GM18498 (cell line): ENCODE data around the gene TMEM52B.

Experiments used
- ATAC-seq: cut with Tn5 transposase; IDR thresholded peaks from one replicate; pipeline ENCODE4 v1.9.1; 2021; ENCODE audit warnings: mild to moderate bottlenecking, moderate library complexity; ENCODE audit not compliant: unreplicated experiment

Gene TMEM52B

DNA sequence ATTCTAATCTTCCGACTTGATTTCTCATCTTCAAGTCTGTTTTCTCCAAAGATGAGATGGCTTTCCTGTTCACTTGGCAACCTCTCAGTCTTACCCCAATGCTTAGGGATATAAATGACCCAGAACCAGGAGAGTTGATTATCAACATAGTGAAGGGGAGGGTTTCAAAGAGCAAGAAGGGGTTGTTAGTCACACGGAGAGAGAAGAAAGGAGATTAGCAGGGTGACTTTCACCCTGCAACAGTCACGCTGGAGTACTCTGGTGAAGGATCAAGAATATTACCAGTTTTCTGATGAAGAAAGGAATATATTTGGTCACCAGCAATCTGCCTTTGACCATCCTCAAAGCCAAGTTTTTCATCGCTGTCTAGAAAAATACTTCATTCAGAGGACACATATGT lies at the start of gene TMEM52B:
Gene TMEM52B (plus strand): TSS at position 212 of the 400 bp plus-strand sequence. CDS start 543 bp downstream, outside the sequence.
- ATAC-seq = no peak

DNA sequence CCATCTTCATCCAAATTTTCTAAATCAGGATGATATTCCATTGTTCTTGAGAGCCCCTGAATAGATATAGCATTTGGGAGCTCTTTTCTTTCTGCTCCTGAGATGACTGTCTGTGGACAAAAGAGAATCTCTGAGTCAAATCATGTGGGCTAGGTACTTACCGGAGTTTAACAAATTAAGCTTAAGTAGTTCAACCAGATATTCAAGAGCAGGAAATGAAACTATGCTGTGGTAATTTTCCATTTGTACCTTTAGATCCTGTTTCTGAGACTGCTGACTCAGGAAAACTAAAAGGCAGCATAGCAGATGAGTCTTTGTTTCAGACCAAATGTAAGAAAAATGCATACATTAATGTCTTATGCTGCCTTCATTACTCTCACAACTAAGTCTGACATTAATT lies 48.8 kb upstream of the TMEM52B start, which contains the start of gene CLEC7A:
Gene CLEC7A (minus strand): TSS at position 158 of the 400 bp plus-strand sequence. CDS start 117 bp downstream, at position 41.
- ATAC-seq = no peak

DNA sequence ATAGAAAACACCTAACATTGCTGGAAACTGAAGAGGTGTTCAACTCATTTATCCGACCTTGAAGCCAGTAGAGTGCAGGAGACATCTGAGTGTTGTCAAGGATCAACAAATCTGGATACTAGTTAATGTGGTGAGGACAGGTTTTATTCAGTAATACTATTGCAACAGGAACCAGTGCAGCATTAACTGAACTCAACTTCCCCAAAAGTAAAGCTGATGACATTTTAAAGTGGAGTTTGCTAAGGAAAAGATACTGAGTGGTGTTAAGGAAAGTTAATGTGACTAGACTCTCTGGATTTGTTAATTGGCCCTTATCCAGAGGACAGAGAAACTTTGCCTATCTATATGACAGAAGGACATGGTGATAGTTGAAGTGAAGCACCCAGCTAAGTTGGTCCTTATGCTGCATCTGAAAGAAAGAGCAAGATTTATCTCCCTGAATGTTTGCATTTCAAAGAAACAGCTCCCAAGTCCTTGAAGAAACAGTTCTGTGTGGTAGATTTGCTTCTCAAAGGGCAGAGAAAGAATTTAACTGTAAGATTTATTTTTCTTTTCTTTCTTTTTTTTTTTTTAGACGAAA lies 47.6 kb upstream of the TMEM52B start:
- no peak for ATAC-seq

DNA sequence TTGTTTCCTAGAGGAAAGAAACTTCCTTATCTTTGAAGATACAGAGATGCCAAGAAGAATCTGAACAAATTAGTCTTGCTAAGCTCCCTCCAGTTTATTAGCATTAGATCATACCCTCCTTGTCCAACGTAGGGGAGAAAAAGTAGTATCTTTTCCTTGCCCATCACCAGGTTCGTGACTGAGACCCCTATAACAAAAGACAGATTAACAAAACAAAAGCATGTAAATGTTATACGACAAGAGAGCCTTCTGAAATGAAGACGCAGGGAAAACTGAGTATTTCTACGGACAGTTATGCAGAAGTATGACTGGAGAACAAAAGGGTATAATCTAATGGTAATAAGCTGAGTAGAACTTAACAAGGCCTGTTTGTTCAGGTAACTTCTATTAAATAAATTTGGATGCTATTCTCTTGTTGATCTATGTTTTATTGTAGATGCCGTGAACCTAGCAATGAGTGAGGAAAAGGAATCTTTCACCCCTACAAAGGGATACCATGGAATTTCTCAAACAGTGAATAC lies 45.9 kb upstream of the TMEM52B start:
- ATAC-seq = no peak

DNA sequence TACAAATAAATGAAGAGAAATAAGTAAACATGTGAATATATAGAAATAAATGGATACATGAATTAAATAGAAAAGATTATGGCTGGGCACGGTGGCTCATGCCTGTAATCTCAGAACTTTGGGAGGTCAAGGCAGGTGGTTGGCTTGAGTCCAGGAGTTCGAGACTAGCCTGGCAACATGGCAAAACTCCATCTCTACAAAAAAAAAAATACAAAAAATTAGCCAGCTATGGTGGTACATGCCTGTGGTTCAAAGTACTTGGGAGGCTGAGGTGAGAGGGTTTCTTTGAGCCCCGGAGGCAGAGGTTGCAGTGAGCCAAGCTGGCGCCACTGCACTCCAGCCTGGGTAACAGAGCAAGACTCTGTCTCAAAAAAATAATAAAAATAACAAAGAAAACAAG lies 43.7 kb upstream of the TMEM52B start:
- no peak for ATAC-seq

DNA sequence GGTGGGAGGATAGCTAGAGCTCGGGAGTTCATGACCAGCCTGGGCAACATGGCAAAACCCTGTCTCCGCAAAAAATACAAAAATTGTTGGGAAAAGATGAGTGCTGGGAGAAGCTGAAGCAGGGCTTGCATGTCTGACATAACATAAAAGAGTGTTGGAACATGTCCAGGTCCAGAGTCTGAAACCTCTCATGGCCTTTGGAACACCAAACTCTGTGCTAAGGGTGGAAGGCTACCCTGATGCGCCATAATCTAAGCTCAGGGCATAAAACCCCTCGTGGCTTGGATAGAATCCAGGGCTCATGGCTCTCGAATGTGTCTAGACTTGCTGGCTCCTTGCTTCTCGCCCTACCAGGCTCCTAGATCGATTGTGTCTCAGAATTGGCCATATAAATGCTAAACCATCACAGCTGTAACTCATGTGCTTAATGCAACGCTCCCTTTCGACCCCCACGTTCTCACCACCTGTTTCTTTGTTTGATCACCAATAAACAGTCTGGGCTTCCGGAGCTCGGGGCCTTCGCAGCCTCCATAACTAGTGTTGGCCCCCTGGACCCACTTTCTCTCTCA lies 42.1 kb upstream of the TMEM52B start:
- ATAC-seq = no peak

DNA sequence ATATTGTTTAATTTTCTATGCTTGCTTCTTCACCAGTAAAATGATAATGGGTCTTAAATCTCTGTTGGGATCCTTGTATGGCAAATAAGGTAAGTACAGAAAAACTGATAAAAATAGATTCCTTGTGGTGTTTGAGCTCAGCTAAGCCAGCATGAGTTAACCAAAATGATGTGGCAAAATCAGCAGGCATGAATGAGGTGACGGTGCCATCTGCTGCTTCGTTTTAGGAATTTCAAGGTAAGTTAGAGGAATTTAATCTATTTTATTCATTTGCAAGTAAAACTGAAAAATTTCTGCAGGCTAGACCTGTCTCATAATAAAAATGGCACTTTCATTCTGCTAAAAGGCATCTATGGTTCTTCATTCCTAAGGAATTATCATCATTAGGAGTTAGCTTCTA lies 38.8 kb upstream of the TMEM52B start:
- no peak for ATAC-seq

DNA sequence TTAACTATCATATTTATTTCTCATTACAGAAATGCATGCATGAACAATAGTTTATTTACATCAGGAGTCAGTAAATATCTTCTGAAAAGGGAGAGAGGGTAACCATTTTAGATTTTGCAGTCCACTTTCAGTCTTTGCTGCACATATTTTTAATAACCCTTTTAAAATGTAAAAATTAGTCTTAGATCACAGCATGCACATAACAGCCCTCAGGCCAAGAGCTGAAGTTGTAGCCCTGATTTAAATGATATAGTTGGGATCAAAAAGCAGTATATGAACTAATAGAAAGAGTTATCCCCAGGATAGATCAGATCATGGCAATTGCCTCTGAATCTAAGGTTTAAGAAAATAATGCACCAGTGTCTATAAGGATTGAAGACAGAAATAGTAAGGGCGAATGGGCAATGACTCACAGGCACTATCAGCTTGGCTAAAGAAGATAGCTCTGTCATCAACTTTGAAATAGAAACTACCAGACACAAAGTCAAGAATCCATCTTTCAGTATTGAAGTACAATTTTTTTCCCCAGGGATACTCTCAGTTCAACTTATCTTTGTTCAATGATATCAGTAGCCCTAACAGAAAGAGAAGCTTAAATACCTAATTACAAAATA lies 35.7 kb upstream of the TMEM52B start:
- ATAC-seq = no peak

DNA sequence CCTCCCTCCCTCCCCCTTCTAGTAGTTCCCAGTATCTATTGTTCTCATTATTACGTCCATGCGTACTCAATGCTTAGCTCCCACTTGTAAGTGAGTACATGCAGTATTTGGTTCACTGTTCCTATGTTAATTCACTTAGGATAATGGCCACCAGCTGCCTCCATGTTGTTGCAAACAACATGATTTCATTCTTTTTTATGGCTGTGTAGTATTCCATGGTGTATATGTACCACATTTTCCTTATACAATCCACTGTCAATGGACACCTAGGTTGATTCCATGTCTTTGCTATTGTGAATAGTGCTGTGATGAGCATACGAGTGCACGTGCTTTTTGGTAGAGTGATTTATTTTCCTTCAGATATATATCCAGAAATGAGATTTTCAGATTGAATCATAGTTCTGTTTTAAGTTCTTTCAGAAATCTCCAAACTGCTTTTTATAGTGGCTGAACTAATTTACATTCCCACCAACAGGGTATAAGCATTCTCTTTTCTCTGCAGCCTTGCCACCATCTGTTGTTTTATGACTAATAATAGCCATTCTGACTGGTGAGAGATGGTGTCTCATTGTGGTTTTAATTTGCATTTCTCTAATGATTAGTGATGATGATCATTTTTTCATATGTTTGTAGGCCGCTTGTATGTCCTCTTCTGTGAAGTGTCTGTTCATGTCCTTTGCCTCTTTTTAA lies 31.0 kb upstream of the TMEM52B start:
- ATAC-seq = peak; percentile 80

DNA sequence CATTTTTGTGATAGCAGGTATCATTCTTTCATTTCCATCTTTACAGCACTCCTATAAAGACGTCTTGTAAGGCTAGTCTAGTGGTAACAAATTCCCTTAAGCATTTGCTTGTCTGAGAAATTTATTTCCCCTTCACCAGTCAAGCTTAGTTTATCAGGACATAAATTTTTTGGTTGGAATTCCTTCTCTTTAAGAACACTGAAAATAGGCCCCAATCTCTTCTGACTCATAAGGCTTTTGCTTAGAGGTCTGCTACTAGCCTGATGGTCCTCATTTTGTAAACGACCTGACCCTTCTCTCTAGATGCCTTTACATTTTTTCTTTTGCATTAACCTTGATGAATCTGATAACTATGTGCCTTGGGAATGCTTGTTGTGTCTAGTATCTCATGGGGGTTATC lies 27.2 kb upstream of the TMEM52B start:
- ATAC-seq = no peak

DNA sequence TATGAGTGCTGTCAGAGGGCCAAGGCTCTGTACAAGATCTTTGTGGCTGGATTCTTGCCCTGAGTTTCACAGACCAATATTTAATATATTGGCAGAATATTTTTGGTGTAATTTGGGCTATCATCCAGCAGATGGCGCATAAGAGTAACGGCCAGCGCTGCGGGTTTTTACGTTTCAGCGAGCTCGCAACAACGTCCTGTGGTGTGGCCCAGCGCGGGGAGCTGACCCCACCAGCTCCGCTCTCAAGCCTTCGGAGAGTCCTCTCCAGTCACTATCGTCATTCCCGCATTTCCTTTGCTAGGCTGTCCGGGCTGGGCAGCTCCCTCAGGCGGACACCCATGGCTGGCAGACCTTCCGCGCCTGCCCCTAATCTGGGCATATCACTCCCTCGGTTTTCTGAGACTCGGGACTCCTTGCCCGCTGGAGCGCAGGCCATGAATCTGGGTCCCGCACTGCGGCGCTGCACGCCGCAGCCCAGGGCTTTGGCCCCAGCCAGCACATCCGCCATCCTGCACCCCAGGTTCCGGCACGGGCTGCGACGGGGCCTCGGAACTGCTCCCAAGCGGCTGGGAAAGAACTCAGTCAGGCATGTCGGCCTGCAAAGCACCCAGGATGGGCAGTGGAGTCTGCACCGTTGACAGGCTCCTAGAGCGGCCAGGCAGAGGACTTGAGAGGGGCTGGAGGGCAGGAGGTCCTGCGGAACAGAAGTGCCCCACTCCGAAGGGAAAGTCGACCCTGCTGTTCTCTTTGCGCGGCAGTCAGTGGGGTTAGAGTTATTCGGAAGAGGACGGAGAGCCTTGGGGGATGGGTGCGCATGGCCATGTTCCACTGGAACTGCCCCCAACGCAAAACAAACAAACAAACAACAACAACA lies 25.3 kb upstream of the TMEM52B start:
- ATAC-seq = peak; percentile 69

DNA sequence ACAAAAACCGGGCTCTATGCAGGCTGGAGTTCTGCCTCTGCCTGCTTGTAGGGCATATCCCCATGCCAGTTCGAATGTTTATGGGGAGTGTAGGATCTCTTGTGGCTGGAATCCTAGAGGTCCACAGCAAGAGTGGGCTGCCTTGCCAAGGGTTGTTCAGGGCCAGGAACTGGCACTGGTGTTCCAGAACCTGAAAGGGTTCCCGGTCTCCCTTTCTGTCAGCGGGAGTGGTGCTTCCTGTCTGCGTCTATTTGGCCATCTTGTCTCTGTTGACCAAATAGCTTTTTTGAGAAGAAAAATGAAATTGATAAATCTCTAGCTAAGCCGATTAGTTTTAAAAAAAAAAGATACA lies 24.7 kb upstream of the TMEM52B start:
- ATAC-seq = peak; percentile 17

DNA sequence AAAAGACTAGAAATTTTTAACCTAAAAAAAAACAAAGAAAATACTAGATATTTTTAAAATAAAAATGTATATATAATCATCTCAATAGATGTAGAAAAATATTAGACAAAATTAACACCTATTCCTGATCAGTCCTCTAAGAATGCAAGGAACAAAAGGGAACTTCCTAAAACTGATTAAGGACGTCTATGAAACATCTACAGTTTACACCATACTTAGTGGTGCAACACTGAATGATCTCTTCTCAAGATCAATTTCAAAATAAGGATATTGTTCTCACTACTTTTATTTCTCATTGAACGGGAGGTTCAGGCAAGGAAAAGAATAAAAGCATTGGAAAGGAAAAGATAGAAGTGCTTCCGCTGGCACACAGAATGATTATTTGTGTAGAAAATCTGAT lies 22.9 kb upstream of the TMEM52B start:
- ATAC-seq = no peak

DNA sequence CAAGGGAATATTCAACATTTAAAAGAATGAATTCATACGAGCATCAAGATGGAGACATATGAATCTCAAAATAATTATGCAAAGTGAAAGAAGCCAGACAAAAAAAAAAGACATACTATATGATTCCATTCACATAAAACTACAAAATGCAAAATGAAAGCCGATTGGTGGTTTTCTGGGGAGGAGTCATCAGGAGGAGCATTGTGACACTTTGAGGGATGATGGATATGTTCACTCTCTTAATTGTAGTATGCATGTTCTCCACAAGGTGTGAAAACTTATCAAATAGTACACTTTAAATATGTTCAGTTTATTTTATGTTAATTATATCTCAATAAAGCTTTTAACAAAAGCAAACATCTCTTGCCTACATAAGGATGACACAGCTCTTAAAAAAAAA lies 20.4 kb upstream of the TMEM52B start:
- no peak for ATAC-seq

DNA sequence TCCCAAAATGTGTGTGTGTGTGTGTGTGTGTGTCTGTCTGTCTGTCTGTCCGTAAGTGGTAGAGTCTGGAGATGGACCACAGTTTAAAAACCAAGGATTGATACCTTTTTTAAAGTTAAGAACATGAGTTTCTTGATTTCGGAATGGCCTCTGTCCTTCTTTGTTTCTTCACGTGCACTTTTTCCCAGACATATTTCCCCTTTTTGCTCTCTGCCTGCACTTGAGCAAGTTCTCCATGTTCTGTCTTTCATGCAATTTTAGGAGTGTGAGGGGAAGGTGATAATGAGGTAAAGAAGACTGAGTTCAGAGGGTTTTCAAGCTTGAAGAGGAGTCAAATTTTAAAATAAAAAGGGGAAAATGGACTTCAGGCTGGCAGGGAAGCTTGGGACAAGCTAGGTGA lies 19.6 kb upstream of the TMEM52B start:
- ATAC-seq = no peak

DNA sequence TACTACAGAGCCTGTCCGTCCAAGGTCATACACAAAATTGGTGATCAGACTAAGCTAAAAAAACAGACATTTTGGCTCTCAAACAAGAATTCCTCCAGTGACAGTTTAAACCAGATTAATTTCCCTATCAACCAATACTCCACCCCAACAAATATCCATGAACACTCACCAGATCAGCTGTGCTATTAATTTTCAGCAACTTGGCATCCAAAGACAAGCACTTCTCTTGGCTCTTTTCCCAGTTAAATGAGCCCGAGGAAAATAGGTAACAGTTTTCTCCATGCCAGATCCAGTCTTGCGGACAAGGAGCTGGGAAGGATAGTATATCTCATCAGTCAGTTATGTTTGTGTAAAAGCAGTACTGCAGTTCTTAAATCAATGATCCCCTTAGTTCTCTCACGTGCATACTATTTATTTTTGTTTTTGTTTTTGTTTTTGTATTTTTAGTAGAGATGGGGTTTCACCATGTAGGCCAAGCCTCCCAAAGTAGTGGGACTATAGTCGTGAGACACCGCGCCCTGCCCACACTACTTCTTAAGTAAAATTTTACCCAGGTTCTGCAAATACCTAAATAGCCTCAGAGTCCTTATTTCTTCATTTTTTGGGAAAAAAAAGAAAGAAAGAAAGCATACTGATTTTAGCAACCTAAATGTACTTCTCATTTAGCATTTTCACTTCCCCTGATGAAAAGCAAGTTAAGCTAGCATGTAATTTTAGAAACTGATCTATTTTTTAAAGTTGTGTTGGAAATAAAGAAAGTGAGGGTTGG lies 18.0 kb upstream of the TMEM52B start:
- ATAC-seq = no peak

DNA sequence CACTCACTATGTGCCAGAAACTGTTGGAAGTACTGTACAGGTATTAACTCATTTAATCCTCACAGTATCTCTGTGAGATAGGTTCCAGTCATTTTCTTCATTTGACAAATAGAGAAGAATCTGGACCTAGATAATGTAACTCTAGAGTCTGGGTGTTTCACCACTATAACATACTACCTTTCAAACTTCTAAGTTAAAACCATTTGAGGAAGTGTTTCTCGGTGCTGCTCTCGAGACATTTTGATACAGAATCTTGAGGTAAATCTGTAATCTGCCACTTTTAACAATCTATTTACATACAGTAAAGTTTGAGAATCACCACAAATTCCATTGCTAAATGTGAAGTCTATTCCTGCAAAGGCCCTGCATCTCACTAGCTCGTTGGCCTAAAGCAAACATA lies 15.7 kb upstream of the TMEM52B start:
- no peak for ATAC-seq

DNA sequence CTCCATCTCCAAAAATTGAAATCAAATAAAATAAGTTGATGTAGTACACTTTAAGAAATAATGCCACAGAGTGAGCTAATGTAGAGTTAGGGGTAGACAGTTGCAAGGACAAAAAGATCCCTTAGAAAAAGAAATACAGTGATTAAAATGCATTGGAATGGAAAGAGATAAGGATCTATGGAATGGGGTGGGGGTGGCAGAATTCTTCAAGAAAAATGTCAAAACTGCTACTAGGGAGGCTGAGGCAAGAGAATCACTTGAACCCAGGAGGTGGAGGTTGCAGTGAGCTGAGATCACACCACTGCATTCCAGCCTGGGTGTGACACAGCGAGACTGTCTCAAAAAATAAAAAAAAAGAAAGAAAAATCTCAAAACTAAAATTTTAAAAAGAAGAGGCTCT lies 13.4 kb upstream of the TMEM52B start:
- no peak for ATAC-seq

DNA sequence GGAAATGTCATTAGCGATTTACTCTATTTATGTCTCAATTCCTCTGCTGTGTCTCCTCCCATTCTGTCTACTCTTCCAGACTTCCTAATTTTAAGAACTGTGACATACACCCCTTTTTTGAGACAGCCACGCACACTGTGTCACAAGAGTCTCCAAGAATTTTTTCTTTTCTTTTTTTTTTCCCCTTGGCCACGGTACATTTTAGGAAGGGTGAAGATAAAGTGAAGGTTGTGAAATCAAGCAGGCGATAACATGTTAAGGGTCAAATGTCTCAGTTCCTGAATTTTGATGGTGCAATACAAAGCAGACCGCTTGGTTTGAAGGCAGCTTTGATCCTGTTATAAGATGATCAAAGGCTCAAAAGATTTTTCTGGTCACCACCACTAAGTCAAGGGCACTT lies 11.2 kb upstream of the TMEM52B start:
- no peak for ATAC-seq

DNA sequence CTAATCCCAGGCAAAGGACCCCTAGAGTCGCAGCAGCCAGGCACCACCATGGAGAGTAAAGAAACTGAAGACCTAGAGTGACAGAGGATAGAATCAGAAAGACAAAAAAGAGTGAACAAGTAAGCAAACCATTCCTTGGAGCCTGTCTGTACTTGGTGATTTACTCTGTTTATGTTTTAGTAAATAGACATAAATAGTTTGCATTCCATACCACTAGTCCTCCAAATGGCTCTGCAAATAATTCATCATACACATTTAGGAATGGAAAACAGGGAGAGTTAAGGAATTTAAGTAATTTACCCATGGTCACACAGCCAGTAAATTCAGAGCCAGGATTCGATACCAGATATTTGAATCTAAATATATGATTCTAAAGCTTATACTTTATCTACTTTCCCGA lies 9.7 kb upstream of the TMEM52B start:
- ATAC-seq = no peak
